ENCODE measurements around the gene BTNL9. TPM values are rescaled to one million over a fixed set of nuclear protein-coding genes. Genes with fewer than 3 reads are reported as not detected.

Gene BTNL9
- total and polyA plus RNA-seq, 9 of the 15 experiments (the other 6 are each of a cell fraction or from before 2014, with no cell fraction given), result 3.7 to 86.7 (median 29.4) TPM

DNA sequence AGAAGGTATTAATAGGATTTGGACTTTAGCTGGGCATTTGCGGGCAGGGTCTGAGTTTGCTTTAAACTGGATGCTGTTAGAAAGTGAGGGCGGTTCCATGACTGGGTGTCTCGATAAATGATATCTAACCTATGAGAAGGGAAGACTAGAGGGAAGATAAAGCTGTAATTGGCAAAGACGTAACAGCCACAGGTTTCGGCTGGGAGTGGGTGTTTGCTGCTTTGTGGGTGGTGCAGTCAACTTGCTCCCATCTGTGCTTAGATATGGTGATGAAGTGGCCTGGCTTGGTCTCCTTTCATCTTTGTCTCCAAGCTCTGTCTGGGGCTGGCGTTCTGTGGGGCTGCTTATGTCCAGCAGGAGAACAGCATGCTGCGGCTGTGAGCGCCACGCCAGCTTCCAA, 67.6 kb downstream of the BTNL9 start (continued):
- TF ChIP-seq MEIS2 (IDR thresholded peaks at IDR 0.05; ENCODE audit: partially characterized antibody) (no peak), TBL1XR1 (IDR thresholded peaks at IDR 0.05; ENCODE audit: low read length in 2 of 2) (peak; percentile 47 to 67; a peak in 3 of 4 replicates), STAT5B (CRISPR knock-in tag; IDR thresholded peaks at IDR 0.05) (no peak), RBFOX2 (IDR thresholded peaks at IDR 0.05; ENCODE audit: low read depth, low read length) (no peak), DACH1 (IDR thresholded peaks at IDR 0.05; ENCODE audit: partially characterized antibody) (peak; percentile 4), KDM2B (CRISPR knock-in tag; IDR thresholded peaks at IDR 0.05) (no peak), RHOXF2B (CRISPR knock-in tag; conservative IDR thresholded peaks at IDR 0.05) (no peak), CEBPB (tag; IDR thresholded peaks at IDR 0.05) (no peak), LCOR (CRISPR knock-in tag; IDR thresholded peaks at IDR 0.05) (peak; percentile 40; the same call in 1 of the 2 replicates), PHF21A (IDR thresholded peaks at IDR 0.05; ENCODE audit: borderline replicate concordance, low read depth) (peak; percentile 51; the same call in 1 of the 2 replicates), RAD51 (IDR thresholded peaks at IDR 0.05; ENCODE audit: borderline replicate concordance, low read depth) (no peak), KDM1A (IDR thresholded peaks at IDR 0.05) (peak in 1 of 2 experiments; percentile 54; a peak in 1 of 4 replicates), ZFX (CRISPR knock-in tag; IDR thresholded peaks at IDR 0.05) (no peak), SIRT6 (IDR thresholded peaks at IDR 0.05; ENCODE audit: low read depth, low read length) (no peak), THRAP3 (IDR thresholded peaks at IDR 0.05; ENCODE audit: borderline replicate concordance) (no peak), SPI1 (IDR thresholded peaks at IDR 0.05; ENCODE audit: borderline replicate concordance, low read depth, low read length) (no peak), E2F3 (CRISPR knock-in tag; IDR thresholded peaks at IDR 0.05) (no peak), XRCC3 (IDR thresholded peaks at IDR 0.05) (no peak), ZNF165 (CRISPR knock-in tag; IDR thresholded peaks at IDR 0.05; ENCODE audit: borderline replicate concordance) (no peak), TSC22D4 (tag; IDR thresholded peaks at IDR 0.05) (no peak)
- TF ChIP-seq, protein P1, sequence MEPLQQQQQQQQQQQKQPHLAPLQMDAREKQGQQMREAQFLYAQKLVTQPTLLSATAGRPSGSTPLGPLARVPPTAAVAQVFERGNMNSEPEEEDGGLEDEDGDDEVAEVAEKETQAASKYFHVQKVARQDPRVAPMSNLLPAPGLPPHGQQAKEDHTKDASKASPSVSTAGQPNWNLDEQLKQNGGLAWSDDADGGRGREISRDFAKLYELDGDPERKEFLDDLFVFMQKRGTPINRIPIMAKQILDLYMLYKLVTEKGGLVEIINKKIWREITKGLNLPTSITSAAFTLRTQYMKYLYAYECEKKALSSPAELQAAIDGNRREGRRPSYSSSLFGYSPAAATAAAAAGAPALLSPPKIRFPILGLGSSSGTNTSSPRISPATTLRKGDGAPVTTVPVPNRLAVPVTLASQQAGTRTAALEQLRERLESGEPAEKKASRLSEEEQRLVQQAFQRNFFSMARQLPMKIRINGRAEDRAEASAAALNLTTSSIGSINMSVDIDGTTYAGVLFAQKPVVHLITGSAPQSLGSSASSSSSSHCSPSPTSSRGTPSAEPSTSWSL (CRISPR knock-in tag; IDR thresholded peaks at IDR 0.05; ENCODE audit: borderline replicate concordance), result no peak
- TF ChIP-seq, protein P2, sequence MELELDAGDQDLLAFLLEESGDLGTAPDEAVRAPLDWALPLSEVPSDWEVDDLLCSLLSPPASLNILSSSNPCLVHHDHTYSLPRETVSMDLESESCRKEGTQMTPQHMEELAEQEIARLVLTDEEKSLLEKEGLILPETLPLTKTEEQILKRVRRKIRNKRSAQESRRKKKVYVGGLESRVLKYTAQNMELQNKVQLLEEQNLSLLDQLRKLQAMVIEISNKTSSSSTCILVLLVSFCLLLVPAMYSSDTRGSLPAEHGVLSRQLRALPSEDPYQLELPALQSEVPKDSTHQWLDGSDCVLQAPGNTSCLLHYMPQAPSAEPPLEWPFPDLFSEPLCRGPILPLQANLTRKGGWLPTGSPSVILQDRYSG (tag; conservative IDR thresholded peaks at IDR 0.05; ENCODE audit: low read depth), result no peak
- TF ChIP-seq, protein P3, sequence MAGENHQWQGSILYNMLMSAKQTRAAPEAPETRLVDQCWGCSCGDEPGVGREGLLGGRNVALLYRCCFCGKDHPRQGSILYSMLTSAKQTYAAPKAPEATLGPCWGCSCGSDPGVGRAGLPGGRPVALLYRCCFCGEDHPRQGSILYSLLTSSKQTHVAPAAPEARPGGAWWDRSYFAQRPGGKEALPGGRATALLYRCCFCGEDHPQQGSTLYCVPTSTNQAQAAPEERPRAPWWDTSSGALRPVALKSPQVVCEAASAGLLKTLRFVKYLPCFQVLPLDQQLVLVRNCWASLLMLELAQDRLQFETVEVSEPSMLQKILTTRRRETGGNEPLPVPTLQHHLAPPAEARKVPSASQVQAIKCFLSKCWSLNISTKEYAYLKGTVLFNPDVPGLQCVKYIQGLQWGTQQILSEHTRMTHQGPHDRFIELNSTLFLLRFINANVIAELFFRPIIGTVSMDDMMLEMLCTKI (IDR thresholded peaks at IDR 0.05; ENCODE audit: partially characterized antibody), result no peak
- TF ChIP-seq, protein P4, sequence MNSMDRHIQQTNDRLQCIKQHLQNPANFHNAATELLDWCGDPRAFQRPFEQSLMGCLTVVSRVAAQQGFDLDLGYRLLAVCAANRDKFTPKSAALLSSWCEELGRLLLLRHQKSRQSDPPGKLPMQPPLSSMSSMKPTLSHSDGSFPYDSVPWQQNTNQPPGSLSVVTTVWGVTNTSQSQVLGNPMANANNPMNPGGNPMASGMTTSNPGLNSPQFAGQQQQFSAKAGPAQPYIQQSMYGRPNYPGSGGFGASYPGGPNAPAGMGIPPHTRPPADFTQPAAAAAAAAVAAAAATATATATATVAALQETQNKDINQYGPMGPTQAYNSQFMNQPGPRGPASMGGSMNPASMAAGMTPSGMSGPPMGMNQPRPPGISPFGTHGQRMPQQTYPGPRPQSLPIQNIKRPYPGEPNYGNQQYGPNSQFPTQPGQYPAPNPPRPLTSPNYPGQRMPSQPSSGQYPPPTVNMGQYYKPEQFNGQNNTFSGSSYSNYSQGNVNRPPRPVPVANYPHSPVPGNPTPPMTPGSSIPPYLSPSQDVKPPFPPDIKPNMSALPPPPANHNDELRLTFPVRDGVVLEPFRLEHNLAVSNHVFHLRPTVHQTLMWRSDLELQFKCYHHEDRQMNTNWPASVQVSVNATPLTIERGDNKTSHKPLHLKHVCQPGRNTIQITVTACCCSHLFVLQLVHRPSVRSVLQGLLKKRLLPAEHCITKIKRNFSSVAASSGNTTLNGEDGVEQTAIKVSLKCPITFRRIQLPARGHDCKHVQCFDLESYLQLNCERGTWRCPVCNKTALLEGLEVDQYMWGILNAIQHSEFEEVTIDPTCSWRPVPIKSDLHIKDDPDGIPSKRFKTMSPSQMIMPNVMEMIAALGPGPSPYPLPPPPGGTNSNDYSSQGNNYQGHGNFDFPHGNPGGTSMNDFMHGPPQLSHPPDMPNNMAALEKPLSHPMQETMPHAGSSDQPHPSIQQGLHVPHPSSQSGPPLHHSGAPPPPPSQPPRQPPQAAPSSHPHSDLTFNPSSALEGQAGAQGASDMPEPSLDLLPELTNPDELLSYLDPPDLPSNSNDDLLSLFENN (IDR thresholded peaks at IDR 0.05; ENCODE audit: low read depth in 2 of 2, low read length in 2 of 2), result no peak
